ENCODE measurements around the gene CISD2. TPM values are rescaled to one million over a fixed set of nuclear protein-coding genes. Genes with fewer than 3 reads are reported as not detected.
"Not testable (repeated sequence)": the region's sequence is repeated elsewhere in the genome, so short reads cannot be mapped to it uniquely, and the experiment has no call there.

The CISD2 gene
- total RNA-seq, 2 donors from 2014 or later: 4.2 to 16.4 TPM

DNA sequence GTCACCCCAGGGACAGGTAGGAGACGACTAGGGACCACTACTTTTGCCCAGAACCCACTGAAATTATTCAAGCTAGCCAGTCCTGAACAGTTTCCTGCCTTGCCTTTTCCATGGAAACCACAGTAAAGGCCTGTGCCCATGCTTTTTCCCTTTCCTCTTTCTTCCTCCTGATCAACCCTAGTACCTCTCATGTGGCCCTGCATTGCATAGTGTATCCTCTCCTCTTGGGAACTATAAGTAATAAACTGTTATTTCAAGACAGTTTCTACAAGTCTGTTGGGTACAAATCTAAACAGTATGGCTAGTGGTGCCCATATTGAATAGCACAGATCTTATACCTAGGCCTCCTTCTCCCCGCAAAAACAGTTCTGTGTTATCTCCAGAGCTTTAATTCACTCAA is 14.5 kb downstream of the CISD2 start:
- no peak for DNase-seq (ENCODE audit: low spot score)
- intact Hi-C loops (cut with DNase I): no loop called here
- TF ChIP-seq, protein P1, sequence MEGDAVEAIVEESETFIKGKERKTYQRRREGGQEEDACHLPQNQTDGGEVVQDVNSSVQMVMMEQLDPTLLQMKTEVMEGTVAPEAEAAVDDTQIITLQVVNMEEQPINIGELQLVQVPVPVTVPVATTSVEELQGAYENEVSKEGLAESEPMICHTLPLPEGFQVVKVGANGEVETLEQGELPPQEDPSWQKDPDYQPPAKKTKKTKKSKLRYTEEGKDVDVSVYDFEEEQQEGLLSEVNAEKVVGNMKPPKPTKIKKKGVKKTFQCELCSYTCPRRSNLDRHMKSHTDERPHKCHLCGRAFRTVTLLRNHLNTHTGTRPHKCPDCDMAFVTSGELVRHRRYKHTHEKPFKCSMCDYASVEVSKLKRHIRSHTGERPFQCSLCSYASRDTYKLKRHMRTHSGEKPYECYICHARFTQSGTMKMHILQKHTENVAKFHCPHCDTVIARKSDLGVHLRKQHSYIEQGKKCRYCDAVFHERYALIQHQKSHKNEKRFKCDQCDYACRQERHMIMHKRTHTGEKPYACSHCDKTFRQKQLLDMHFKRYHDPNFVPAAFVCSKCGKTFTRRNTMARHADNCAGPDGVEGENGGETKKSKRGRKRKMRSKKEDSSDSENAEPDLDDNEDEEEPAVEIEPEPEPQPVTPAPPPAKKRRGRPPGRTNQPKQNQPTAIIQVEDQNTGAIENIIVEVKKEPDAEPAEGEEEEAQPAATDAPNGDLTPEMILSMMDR (IDR thresholded peaks at IDR 0.05): no peak
- TF ChIP-seq POLR2AphosphoS5 (IDR thresholded peaks at IDR 0.05) (no peak), POLR2A (IDR thresholded peaks at IDR 0.05) (no peak)
- H3K27me3 ChIP-seq (replicated peaks; ENCODE audit: insufficient read depth): no peaks in the 10 kb centered on the region
- no peak overlapping the region for H3K27ac ChIP-seq
- no peak overlapping the region for H3K4me3 ChIP-seq
- WGBS: 96% methylated on average over 2 of the region's 2 CpGs
- H3K4me1 ChIP-seq (replicated peaks): no peaks in the 10 kb centered on the region
- no peaks in the 10 kb centered on the region for H3K36me3 ChIP-seq
- H3K9me3 ChIP-seq: no peaks in the 10 kb centered on the region

DNA sequence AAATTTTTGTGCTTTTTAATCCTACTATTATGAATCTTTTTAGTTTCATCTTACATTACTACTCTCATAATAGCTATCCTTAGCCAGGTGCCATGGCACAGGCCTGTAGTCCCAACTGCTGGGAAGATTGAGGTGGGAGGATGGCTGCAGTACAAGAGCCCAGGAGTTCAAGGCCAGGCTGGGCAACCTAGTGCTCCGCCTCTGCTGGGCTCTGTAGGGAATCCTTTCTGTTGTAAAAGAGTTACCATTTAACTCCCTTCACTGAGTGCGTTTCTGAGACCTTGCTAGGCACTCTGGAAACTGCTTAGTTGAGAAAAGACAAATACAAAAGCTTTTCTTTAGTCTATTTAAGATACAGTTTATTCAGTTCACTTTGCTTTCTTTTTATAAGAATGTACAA is 19.8 kb downstream of the CISD2 start:
- H3K4me3 ChIP-seq; intact Hi-C loops (cut with DNase I); H3K27ac ChIP-seq; H3K36me3 ChIP-seq; H3K9me3 ChIP-seq; H3K4me1 ChIP-seq (replicated peaks); DNase-seq (ENCODE audit: low spot score); H3K27me3 ChIP-seq (replicated peaks; ENCODE audit: insufficient read depth): not testable (repeated sequence)
- WGBS: 93% methylated on average over 2 of the region's 2 CpGs

DNA sequence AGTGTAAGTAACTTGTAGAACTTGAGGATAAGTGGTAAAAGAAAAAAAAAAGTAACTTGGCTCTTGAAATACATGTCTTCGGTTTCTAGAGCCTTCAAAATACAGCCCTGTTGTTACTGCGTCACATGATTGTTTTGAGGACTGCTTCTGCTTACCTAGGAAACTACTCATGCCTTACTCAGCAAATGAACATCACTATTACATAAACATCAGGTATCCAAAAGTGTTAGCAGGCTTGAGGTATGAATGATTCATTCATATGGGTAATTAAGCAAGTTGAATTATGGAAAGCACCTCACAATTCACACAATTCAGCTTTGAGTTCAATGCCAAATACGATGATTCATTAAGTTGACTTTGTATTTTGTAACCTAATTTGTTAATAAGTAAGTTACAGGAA is 21.1 kb downstream of the CISD2 start:
- H3K36me3 ChIP-seq; intact Hi-C loops (cut with DNase I); H3K4me3 ChIP-seq; H3K27me3 ChIP-seq (replicated peaks; ENCODE audit: insufficient read depth); DNase-seq (ENCODE audit: low spot score); H3K27ac ChIP-seq; H3K9me3 ChIP-seq; H3K4me1 ChIP-seq (replicated peaks): not testable (repeated sequence)
- 87% methylated on average over 3 of the region's 3 CpGs for WGBS

DNA sequence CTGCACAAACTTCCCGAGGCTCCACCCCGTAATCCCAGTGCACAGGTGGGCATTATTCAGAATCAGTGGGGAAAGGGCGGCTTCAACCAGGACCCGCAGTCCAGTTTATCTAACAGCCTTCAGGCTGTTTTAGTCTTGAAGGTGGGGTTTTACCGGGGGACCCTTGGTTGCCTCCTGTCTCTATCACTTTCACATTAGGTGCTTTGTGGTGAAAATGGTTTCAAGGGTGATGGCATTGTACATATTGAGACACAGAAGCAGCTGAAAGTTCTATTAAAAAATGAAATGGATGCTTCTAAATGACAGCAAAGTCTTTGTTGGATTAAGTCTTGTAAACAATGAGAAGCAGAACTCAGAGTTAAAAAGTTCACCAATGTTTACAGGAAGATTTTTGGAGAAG is 27.8 kb downstream of the CISD2 start:
- intact Hi-C loops (cut with DNase I); H3K36me3 ChIP-seq; H3K27ac ChIP-seq; H3K4me1 ChIP-seq (replicated peaks); DNase-seq (ENCODE audit: low spot score); H3K9me3 ChIP-seq; H3K27me3 ChIP-seq (replicated peaks; ENCODE audit: insufficient read depth); H3K4me3 ChIP-seq: not testable (repeated sequence)
- 82% methylated on average over 5 of the region's 5 CpGs for WGBS

DNA sequence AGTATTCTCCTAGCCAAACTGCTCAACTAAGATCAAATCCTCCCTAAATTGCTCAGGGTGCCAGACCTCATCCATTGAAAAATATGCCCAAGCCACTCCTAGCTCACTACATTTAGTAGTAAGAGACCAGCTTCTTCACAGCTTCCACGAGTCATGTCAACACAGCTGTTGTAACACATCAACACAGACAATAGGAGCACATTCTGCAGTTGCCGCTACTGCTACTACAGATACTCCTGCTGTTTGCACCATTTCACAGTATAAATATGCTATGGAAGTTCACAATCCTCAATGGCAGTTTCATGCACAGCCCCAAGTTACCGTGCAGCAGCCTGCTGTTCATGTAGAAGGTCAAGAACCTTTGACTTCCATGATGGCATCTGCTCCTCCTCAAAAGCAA is 28.8 kb downstream of the CISD2 start:
- H3K27me3 ChIP-seq (replicated peaks; ENCODE audit: insufficient read depth); H3K36me3 ChIP-seq; H3K4me3 ChIP-seq; H3K4me1 ChIP-seq (replicated peaks); H3K27ac ChIP-seq; DNase-seq (ENCODE audit: low spot score); H3K9me3 ChIP-seq; intact Hi-C loops (cut with DNase I): not testable (repeated sequence)
- WGBS: 82% methylated on average over 3 of the region's 3 CpGs

DNA sequence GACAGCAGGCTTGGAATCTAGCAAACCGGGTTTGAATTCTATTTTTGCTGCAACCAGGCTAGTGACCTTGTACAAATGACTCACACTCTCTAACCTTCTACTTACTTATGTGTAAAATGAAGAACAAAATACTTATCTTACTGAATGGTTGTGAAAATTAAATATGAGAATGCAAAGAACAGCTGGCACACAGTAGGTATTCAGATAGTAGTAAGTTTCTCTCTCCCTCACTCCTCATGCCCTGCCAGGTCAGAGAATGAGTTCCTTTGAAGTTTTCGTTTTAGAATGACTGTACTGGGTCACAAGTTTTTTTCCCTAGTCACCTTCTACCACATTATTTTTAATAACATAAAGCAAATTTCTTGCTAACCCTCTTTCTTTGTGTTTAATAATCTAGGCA is 33.0 kb downstream of the CISD2 start:
- no peaks in the 10 kb centered on the region for H3K4me1 ChIP-seq (replicated peaks)
- DNase-seq (ENCODE audit: low spot score): no peak
- H3K27ac ChIP-seq: no peak overlapping the region
- H3K27me3 ChIP-seq (replicated peaks; ENCODE audit: insufficient read depth): no peaks in the 10 kb centered on the region
- no peaks in the 10 kb centered on the region for H3K9me3 ChIP-seq
- H3K4me3 ChIP-seq: no peak overlapping the region
- TF ChIP-seq POLR2A (IDR thresholded peaks at IDR 0.05): no peak
- TF ChIP-seq, protein P1 (IDR thresholded peaks at IDR 0.05): no peak
- no peaks in the 10 kb centered on the region for H3K36me3 ChIP-seq
- 74% methylated on average over 2 of the region's 2 CpGs for WGBS
- intact Hi-C loops (cut with DNase I): no loop called here

DNA sequence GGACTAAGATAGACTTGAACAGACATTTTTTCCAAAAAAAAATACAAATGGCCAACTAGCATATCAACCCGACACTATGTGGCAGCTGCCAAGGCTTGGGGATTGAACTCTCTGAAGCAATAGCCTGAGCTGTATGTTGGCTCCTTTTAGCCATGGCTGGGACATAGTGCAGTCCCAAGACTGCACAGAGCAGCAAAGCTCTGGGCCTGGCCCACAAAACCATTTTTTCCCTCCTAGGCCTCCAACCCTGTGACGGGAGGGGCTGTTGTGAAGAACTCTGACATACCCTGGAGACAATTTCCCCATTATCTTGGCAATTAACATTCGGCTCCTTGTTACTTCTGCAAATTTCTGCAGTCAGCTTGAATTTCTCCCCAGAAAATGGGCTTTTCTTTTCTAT is 50.1 kb downstream of the CISD2 start:
- 93% methylated on average over 3 of the region's 3 CpGs for WGBS
- Histone ChIP-seq H3K36me3 (no peaks in the 10 kb centered on the region), H3K27ac (no peak overlapping the region), H3K4me1 (replicated peaks) (no peaks in the 10 kb centered on the region), H3K9me3 (no peaks in the 10 kb centered on the region), H3K27me3 (replicated peaks; ENCODE audit: insufficient read depth) (no peaks in the 10 kb centered on the region), H3K4me3 (no peak overlapping the region)
- no peak for TF ChIP-seq POLR2A (IDR thresholded peaks at IDR 0.05)
- no peak for TF ChIP-seq POLR2AphosphoS5 (IDR thresholded peaks at IDR 0.05)
- intact Hi-C loops (cut with DNase I): no loop called here
- DNase-seq (ENCODE audit: low spot score): no peak

DNA sequence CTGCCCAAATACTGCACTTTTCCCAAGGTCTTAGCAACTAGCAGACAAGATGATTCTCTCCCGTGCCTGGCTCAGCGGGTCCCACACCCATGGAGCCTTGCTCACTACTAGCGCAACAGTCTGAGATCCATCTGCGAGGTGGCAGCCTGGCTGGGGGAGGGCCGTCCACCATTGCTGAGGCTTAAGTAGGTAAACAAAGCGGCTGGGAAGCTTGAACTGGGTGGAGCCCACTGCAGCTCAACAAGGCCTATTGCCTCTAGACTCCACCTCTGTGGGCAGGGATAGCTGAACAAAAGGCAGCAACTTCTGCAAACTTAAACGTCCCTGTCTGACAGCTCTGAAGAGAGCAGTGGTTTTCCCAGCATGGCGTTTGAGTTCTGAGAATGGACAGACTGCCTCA is 50.9 kb downstream of the CISD2 start:
- DNase-seq (ENCODE audit: low spot score); H3K36me3 ChIP-seq; H3K4me1 ChIP-seq (replicated peaks); H3K27ac ChIP-seq; H3K9me3 ChIP-seq; intact Hi-C loops (cut with DNase I); H3K27me3 ChIP-seq (replicated peaks; ENCODE audit: insufficient read depth); H3K4me3 ChIP-seq: not testable (repeated sequence)
- 75% methylated on average over 8 of the region's 8 CpGs for WGBS

Measured in prostate gland (tissue), 2 donors.